Endothelial cell of umbilical vein (primary cell): ENCODE measurements around the gene NDUFAF2.

ENCODE experiments used
- EZH2 ChIP-seq: IDR thresholded peaks from 2 replicates; pipeline ENCODE4 v1.6.1; 2012; ENCODE audit warnings: borderline replicate concordance, low read depth, mild to moderate bottlenecking, moderate library complexity, low read length, inconsistent platforms; ENCODE audit not compliant: severe bottlenecking
- FOS ChIP-seq: IDR thresholded peaks from 2 replicates; pipeline ENCODE4 v1.6.1; 2011; ENCODE audit warnings: mild to moderate bottlenecking, low read length, moderate library complexity, borderline replicate concordance; ENCODE audit not compliant: insufficient read depth
- GATA2 ChIP-seq: IDR thresholded peaks from 2 replicates; pipeline ENCODE4 v1.7.0; 2011; ENCODE audit warnings: low read depth, mild to moderate bottlenecking, moderate library complexity, mixed read lengths, low read length; ENCODE audit not compliant: insufficient read length, insufficient read depth
- MYC ChIP-seq: IDR thresholded peaks from one replicate; pipeline ENCODE4 v1.6.1; 2011; ENCODE audit warnings: mild to moderate bottlenecking, low read depth, low read length
- POLR2A ChIP-seq: IDR thresholded peaks from 2 replicates; pipeline ENCODE4 v1.6.1; 2012; ENCODE audit warnings: low read depth, mild to moderate bottlenecking, control low read depth, low read length
- POLR2AphosphoS5 ChIP-seq: IDR thresholded peaks from 2 replicates; pipeline ENCODE4 v1.6.1; 2012; ENCODE audit warnings: low read depth, mild to moderate bottlenecking, control low read depth, low read length, moderate library complexity; ENCODE audit not compliant: insufficient read depth
- TF ChIP-seq, protein P1 (sequence below), 2 donors: IDR thresholded peaks; 1 replicate in 1 of 2; 2 replicates in 1 of 2; pipeline ENCODE4 v1.5.1; 2011; ENCODE audit warnings: low read length in 2 of 2, mild to moderate bottlenecking in 2 of 2, moderate library complexity in 2 of 2, control low read depth in 1 of 2, inconsistent platforms in 1 of 2, low read depth in 1 of 2; ENCODE audit not compliant: insufficient read depth in 1 of 2; ENCODE audit errors: extremely low read depth in 1 of 2
- TF ChIP-seq, protein P2 (sequence below): IDR thresholded peaks from 2 replicates; pipeline ENCODE4 v1.6.1; 2011; ENCODE audit not compliant: insufficient read depth, insufficient read length

DNA sequence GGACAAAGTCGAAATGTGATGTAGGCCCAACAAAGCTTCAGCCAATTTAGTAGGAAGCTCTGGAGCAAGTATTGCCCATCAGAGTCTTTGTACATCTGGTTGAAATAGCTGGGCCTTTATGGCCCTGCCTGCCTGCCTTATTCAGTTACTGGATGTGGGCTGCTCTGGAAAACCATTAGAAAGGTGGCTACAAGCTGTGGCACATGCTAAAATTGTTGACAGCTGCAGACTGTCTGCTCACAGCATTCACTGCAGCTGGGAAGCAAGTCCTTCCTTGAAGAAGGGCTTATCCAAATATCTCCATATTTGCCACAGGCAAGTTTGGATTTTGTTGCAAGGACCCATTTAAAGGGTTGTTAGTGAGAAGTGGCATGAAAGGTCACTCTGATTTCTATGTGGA lies 192.8 kb downstream of the NDUFAF2 start:
- TF ChIP-seq EZH2 (no peak), FOS (no peak), POLR2A (no peak), GATA2 (no peak), POLR2AphosphoS5 (no peak), MYC (no peak)
- TF ChIP-seq, protein P1, sequence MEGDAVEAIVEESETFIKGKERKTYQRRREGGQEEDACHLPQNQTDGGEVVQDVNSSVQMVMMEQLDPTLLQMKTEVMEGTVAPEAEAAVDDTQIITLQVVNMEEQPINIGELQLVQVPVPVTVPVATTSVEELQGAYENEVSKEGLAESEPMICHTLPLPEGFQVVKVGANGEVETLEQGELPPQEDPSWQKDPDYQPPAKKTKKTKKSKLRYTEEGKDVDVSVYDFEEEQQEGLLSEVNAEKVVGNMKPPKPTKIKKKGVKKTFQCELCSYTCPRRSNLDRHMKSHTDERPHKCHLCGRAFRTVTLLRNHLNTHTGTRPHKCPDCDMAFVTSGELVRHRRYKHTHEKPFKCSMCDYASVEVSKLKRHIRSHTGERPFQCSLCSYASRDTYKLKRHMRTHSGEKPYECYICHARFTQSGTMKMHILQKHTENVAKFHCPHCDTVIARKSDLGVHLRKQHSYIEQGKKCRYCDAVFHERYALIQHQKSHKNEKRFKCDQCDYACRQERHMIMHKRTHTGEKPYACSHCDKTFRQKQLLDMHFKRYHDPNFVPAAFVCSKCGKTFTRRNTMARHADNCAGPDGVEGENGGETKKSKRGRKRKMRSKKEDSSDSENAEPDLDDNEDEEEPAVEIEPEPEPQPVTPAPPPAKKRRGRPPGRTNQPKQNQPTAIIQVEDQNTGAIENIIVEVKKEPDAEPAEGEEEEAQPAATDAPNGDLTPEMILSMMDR (IDR thresholded peaks at IDR 0.05; ENCODE audit: extremely low read depth in 1 of 2, insufficient read depth in 1 of 2, low read depth in 1 of 2, low read length in 2 of 2): no peak
- TF ChIP-seq, protein P2, sequence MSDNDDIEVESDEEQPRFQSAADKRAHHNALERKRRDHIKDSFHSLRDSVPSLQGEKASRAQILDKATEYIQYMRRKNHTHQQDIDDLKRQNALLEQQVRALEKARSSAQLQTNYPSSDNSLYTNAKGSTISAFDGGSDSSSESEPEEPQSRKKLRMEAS: no peak
